Lower leg skin (tissue), 4 donors: ENCODE measurements around the gene LMCD1. TPM values are rescaled to one million over a fixed set of nuclear protein-coding genes. Genes with fewer than 3 reads are reported as not detected.

Experiments
- DNase-seq, 2 donors: peaks; one replicate each; pipeline ENCODE4 v3.0.0-alpha.2; 2019; ENCODE audit warnings: low spot score in 2 of 2
- H3K4me3 ChIP-seq: fragments of 200-600 bp; sonication (generic); 2 replicates; pipeline ENCODE4 v1.5.1; 2017; ENCODE audit warnings: mild to moderate bottlenecking, low read depth; ENCODE audit not compliant: poor library complexity, severe bottlenecking
- CTCF ChIP-seq, 3 donors: fragments of 450-650 bp; IDR thresholded peaks; one replicate each; pipeline ENCODE4 v1.5.1; 2016; ENCODE audit warnings: antibody characterized with exemption in 3 of 3, mild to moderate bottlenecking in 3 of 3, moderate library complexity in 2 of 3
- POLR2A ChIP-seq, 2 donors: fragments of 450-650 bp; IDR thresholded peaks; one replicate each; pipeline ENCODE4 v1.6.1; 2016 to 2017; ENCODE audit warnings: antibody characterized with exemption in 2 of 2, mild to moderate bottlenecking in 1 of 2, moderate library complexity in 1 of 2
- WGBS, 2 donors: methylation state at CpG; one replicate each; pipeline ENCODE4 v1.1.5; 2018; 5-methylcytosine and 5-hydroxymethylcytosine counted together
- intact Hi-C: fragments of 100-400 bp; cut with DNase I; formaldehyde crosslinking; loops from one replicate; pipeline ENCODE4 v1.15.0; 2023; ENCODE audit warnings: low total_unique reads
- total RNA-seq, 4 donors: library from RNA; depleted of rRNA; stranded (reverse); fragments of >200 nt; gene quantifications; one replicate each; pipeline ENCODE4 v1.1.0, GENCODE V29; 2016

Gene LMCD1
- total RNA-seq, 4 donors from 2014 or later: 40.4 to 81.5 (median 54.1) TPM

GRCh38 chr3:8492744-8493511 is 8.7 kb upstream of the LMCD1 start:
- no peak for DNase-seq
- TF ChIP-seq POLR2A (IDR thresholded peaks at IDR 0.05): no peak
- TF ChIP-seq CTCF (IDR thresholded peaks at IDR 0.05): no peak
- intact Hi-C loops: no loop called here
- 80 to 88% methylated on average over 7 of the region's 7 CpGs for WGBS, 2 donors
- no peak overlapping the region for H3K4me3 ChIP-seq

GRCh38 chr3:8493744-8494143 is 7.9 kb upstream of the LMCD1 start:
- 97 to 98% methylated on average over 4 of the region's 4 CpGs for WGBS, 2 donors
- TF ChIP-seq CTCF (IDR thresholded peaks at IDR 0.05) (no peak), POLR2A (IDR thresholded peaks at IDR 0.05) (no peak)
- no peak overlapping the region for H3K4me3 ChIP-seq
- DNase-seq: no peak
- intact Hi-C loops: no loop called here

DNA sequence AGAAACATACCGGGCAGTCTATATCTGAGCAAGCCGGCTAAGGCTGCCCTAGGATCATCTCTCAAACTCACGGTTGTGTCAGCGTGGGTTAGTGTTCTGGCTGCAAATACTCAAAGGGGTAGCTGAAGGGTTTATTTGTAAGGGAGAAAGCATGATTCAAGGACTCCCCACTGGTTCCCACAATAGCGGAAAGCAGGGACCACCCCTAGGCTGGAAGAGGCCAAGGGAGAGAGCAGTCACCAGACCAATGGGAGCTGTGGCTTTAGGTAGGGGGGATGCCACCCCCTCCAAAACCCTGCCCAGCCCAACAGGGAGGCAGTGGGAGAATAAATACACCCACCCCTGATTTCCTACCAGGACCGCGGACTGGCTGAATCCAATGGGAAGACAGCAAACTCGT is 7.3 kb upstream of the LMCD1 start:
- WGBS, 2 donors: 95 to 98% methylated on average over 8 of the region's 8 CpGs
- no peak for DNase-seq
- intact Hi-C loops: no loop called here
- H3K4me3 ChIP-seq: no peak overlapping the region
- no peak for TF ChIP-seq POLR2A (IDR thresholded peaks at IDR 0.05)
- no peak for TF ChIP-seq CTCF (IDR thresholded peaks at IDR 0.05)

DNA sequence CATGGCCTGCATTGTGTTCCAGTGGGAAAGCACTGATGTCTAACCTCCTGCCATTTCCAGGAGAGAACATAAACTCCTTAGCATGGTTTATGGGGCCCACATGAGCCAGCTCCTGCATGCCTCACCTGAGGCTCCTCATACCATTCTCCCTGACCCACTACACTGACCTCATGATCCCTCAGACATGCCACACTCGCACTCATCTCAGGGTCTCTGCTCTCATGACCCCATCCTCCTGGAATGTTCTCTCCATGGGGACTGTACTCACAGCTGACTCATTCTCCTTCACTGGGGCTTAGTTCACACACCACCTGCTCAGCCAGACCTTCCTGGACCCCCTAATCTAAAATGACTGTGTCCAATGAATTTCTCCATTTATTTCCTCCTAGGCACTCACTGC is 4.0 kb upstream of the LMCD1 start:
- no peak overlapping the region for H3K4me3 ChIP-seq
- DNase-seq: no peak
- 92 to 97% methylated on average over 1 of the region's 1 CpG for WGBS, 2 donors
- intact Hi-C loops: no loop called here
- TF ChIP-seq CTCF (IDR thresholded peaks at IDR 0.05) (no peak), POLR2A (IDR thresholded peaks at IDR 0.05) (no peak)

- TF ChIP-seq POLR2A (IDR thresholded peaks at IDR 0.05) (no peak), CTCF (IDR thresholded peaks at IDR 0.05) (no peak)
- no peak for DNase-seq
- WGBS, 2 donors: 31 to 39% methylated on average over 1 of the region's 1 CpG
- no peak overlapping the region for H3K4me3 ChIP-seq
- intact Hi-C loops: no loop called here
Measured at GRCh38 chr3:8499181-8499611, 2.4 kb upstream of the LMCD1 start.
